CD4-positive, alpha-beta T cell treated with Interleukin-21 for 1 hour (primary cell): ENCODE data around the gene GUCY1B1.

Source experiments
- DNase-seq: peaks from one replicate; pipeline ENCODE4 v3.0.0-alpha.2; 2020

Gene GUCY1B1

GRCh38 chr4:155800685-155801343 lies 42.0 kb downstream of the GUCY1B1 start:
- no peak for DNase-seq

DNA sequence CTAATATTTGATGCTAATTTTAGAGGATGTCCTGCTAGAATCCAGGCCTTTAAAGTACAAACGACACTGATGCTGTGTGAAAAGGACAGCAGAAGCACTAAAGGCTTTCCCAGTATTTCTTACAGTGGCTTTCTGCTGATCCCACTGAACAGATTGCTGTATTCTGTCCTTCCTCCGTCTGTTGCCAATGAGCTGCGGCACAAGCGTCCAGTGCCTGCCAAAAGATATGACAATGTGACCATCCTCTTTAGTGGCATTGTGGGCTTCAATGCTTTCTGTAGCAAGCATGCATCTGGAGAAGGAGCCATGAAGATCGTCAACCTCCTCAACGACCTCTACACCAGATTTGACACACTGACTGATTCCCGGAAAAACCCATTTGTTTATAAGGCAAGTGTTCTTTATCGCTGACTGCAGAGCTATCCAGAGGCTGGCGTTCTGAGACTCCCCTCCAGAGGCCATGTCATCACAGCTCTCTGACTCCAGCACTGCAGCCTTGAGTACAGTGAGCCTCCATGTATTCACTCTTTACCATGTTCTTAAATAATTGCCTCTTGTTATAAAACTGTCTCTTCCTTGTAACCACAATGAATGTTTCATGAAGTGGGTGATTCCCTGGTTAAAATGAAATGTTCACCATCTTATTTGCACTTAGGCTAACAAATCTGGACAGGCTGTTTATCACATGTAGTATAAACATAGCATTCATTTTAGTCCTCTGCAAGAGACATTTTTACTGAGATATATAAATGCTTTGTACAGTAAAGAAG lies 43.6 kb downstream of the GUCY1B1 start:
- no peak for DNase-seq

GRCh38 chr4:155805016-155805415 lies 46.2 kb downstream of the GUCY1B1 start:
- no peak for DNase-seq

DNA sequence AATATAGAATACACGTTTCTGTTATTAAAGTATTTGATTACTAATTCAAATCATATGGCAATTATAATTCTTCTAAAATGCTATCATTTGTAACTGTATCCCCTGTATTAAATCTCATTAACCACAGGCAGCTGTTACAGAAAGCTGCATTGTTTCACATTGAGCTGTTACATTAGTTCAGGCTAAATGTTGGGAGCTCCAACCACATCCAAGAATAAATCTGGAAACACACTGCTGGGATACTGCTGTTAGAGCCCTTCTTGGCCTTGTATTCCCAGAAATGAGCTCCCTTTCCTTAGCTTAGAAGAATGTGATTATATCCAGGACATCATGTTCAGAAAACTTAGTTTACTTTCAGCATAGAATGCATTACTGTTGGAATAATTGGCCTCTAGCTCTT lies 48.2 kb downstream of the GUCY1B1 start:
- no peak for DNase-seq

GRCh38 chr4:155809835-155810234 lies 51.0 kb downstream of the GUCY1B1 start:
- peak; percentile 58 for DNase-seq

- DNase-seq: no peak
Measured at GRCh38 chr4:155811083-155811482, 52.3 kb downstream of the GUCY1B1 start.

- no peak for DNase-seq
Measured at GRCh38 chr4:155818639-155819038, 59.8 kb downstream of the GUCY1B1 start.

- no peak for DNase-seq
Measured at GRCh38 chr4:155819066-155819465, 60.2 kb downstream of the GUCY1B1 start.

- no peak for DNase-seq
Measured at GRCh38 chr4:155820887-155821518, 62.2 kb downstream of the GUCY1B1 start.

DNA sequence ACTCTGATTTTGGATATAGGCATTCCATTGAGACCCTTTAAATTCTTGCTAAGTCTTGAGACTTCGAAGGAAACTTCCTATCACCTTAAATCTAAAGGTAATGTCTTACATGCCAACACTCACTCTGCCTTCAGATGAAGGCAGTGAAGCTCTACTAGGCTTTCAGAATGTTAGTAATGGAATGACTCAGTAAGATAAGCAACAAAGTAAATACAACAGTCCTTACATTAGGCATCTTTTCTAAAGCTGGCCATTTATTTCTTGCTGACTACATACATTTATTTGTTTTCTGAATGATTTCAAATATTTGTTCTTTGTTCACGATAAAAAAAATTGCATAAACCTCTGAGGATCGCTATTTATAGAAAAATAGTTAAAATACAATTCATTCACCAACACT lies 63.8 kb downstream of the GUCY1B1 start:
- no peak for DNase-seq

- no peak for DNase-seq
Measured at GRCh38 chr4:155828628-155829027, 69.8 kb downstream of the GUCY1B1 start.

- DNase-seq: no peak
Measured at GRCh38 chr4:155832664-155833063, 73.8 kb downstream of the GUCY1B1 start.

- no peak for DNase-seq
Measured at GRCh38 chr4:155837203-155837796, 78.5 kb downstream of the GUCY1B1 start.

DNA sequence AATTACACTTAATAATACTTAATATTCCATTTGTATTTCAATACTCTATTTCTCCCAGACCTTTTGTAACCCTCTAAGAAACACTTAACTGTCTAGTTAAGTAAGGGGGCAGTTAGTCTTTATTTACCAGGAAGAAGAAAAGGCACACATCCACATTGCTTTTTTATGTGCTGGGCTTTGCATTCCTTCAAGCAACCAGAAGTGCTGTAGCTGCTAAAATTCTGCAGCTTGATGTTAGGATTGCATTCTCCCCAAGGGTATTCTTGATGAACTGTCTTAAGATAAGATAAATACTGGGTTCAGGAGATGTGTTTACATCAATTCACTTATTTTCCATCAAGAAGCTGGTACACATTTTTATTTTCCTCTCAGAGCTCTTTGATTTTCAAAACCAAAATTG lies 83.3 kb downstream of the GUCY1B1 start:
- no peak for DNase-seq

DNA sequence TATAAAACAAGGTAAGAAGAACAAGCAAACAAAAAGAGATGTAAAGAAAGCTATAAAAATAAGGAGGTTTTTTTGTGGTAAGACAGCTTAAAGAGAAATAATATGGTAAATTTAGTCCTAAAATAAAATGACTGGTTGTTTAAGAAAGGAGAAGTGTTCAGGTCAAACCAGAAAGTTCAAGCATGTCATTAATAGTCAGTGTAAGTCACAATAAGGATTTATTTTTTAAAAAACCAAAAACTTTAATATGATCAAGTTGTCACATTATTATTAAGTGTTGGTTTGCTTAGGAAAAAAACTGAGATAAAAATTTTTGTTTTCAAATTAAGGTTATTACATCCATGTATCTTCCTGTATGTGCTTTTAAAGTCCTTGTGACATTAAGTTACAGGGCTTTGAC lies 88.1 kb downstream of the GUCY1B1 start:
- DNase-seq: no peak

DNA sequence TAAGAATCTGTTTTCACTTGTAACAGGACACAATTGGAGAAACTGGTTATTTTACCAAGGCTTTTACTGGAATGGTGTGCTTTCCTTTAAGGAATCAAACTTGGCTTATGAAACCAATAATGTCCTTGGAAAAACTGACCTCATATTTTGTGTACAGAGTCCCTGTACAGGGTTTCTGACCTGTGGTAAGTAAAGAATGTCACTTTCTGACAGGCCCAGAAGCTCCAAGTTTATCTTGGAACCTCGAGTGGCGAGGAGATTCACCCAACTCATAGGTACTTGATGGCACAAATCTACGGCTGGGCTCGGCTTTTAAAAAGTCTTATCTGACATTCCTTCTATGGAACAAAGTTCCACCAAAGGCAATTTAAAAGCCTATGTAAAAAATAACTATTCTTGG lies 90.2 kb downstream of the GUCY1B1 start:
- DNase-seq: no peak

GRCh38 chr4:155853189-155853588 lies 94.4 kb downstream of the GUCY1B1 start:
- no peak for DNase-seq

- DNase-seq: no peak
Measured at GRCh38 chr4:155854582-155855226, 95.9 kb downstream of the GUCY1B1 start.

- no peak for DNase-seq
Measured at GRCh38 chr4:155855897-155856296, 97.1 kb downstream of the GUCY1B1 start.
